Measurements from ENCODE around the gene DECR2.

DECR2 gene

DNA sequence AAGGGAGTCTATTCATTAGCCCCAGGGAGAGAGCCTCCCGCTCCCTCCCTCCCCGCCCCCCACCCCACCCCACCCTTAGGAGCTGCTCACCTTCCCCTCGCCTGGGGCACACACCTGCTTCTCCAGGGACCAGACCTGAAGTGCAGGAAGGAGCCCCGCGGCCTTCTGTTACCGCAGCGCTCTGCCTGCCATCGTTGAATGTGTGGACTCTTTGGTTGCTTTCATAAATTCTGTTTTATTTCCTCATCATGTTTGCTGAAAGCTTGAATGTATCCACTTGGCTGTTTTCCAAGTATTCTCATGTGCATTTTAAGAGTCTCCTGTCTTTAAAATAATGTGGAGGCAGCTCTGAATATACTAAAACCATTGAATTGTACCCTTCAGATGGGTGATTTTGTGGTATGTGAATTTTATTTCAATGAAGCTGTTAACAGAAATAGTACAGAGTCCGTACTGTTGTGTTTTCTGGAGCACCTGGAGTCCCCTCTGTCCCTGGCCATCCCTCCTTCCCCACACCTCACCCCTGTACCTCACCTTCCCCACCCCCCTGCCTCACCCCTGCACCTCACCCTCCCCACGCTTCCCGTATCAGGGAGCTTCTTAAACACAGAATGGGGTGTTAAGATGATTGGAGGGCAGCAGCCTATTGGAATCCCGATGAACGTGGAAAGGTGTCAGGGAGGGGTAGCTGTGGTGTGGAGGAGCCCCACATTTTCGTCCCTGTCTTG lies 49.3 kb downstream of the DECR2 start:
- peak; percentile 92 for DNase-seq

DNA sequence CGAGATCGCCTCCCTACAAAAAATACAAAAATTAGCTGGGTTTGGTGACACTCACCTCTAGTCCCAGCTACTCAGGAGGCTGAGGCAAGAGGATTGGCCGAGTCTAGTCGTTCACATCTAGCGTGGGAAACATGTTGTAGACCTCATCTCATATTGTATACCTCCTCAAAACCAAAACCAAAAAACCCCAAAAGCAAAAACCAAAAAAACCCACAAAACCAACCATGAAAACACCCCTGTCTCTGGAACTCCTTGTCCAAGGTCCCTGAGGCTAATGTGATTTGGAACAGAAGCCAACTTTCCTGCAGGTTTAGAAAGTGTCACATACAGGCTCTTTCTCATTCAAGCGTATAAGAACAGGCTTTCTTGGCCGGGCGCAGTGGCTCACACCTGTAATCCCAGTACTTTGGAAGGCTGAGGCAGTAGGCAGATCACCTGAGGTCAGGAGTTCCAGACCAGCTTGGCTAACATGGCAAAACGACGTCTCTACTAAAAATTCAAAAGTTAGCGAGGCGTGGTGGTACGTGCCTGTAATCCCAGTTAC lies 52.8 kb downstream of the DECR2 start:
- peak; percentile 48 for DNase-seq

DNA sequence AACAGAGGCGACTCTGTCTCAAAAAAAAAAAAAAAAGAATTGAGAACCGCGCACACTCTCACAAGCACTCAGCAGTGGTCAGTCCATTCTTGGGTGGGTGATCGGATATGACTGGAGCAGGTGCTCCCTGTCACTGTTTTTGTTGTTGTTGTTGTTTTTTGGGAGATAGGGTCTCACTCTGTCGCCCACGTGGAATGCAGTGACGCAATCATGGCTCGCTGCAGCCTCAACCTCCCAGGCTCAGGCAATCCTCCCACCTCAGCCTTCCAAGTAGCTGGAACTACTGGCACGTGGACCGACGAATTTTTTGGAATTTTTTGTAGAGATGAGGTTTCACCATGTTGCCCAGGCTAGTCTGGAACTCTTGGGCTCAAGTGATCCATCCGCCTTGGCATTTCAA lies 53.8 kb downstream of the DECR2 start:
- DNase-seq, result no peak

GRCh38 chr16:456891-457483 lies 55.3 kb downstream of the DECR2 start:
- DNase-seq, result peak; percentile 28

DNA sequence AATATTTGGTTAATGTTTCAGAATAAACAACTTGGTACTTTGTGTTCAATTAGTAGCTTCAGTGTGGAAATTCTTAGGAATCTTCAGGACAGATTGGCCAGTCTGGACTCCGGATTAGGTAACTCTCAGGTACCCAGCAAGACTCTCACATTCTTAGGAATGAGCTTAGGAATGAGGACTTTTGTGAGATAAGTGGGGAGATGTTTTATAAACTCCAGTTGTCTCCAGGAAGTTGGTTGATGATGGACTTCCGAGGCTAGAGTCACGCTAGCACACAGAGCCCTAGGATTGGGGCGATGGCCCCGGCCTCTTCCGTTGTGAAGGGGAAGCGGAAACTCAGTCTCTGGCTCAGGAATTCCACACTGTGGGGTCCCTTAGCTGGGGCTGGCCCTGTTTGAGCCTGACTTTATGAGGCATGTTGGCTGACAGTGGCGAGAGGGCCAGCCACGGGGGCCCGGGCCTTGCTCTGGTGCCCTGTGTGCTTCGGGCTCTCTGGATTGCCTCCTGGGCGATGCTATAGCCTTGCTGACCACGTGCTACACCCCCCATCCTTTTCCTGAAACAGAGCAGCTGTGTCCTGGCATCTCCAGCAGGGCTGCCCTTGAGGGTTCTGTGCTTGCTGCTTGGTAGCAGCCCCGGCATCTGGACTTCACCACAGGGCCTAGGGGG lies 56.2 kb downstream of the DECR2 start:
- DNase-seq, result no peak

DNA sequence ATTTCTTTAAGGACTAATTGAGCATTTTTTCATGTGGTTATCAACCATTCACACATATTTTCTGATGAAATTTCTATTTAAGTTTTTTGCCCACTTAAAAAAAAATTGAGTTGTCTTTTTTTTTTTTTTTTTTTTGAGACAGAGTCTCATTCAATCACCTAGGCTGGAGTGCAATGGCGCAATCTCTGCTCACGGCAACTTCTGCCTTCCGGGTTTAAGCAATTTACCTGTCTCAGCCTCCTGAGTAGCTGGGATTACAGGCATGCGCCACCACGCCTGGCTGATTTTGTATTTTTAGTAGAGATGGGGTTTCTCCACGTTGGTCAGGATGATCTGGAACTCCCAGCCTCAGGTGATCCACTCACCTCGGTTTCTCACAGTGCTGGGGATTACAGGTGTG lies 58.1 kb downstream of the DECR2 start:
- DNase-seq, result no peak

GRCh38 chr16:460787-461186 lies 59.1 kb downstream of the DECR2 start:
- DNase-seq, result no peak

Data from DMS79 treated with DMSO at 0.1 percent for 48 hours (cell line).